Uterus (tissue), 4 donors: ENCODE data around the gene LPCAT1. TPM values are rescaled to one million over a fixed set of nuclear protein-coding genes. Genes with fewer than 3 reads are reported as not detected.

Experiments used
- DNase-seq, 2 donors: peaks; one replicate each; pipeline ENCODE4 v3.0.0-alpha.2; 2019 to 2020
- H3K27ac ChIP-seq, 2 donors: fragments of 200-600 bp; sonication (generic); 1 replicate in 1 of 2; 2 replicates in 1 of 2; pipeline ENCODE4 v1.5.1; 2016 to 2018
- H3K27me3 ChIP-seq, 2 donors: fragments of 200-600 bp; sonication (generic); one replicate each; pipeline ENCODE4 v1.5.1; 2018 to 2019; ENCODE audit warnings: control low read depth in 1 of 2
- H3K36me3 ChIP-seq, 2 donors: fragments of 200-600 bp; sonication (generic); one replicate each; pipeline ENCODE4 v1.5.1; 2019; ENCODE audit warnings: control low read depth in 1 of 2
- H3K4me1 ChIP-seq, 2 donors: fragments of 200-600 bp; sonication (generic); one replicate each; pipeline ENCODE4 v1.5.1; 2018 to 2019; ENCODE audit warnings: control low read depth in 1 of 2
- H3K4me3 ChIP-seq, 2 donors: fragments of 200-600 bp; sonication (generic); 1 replicate in 1 of 2; 2 replicates in 1 of 2; pipeline ENCODE4 v1.5.1; 2018 to 2019; ENCODE audit warnings: mild to moderate bottlenecking in 1 of 2
- H3K9me3 ChIP-seq, 2 donors: fragments of 200-600 bp; sonication (generic); one replicate each; pipeline ENCODE4 v1.5.1; 2019; ENCODE audit warnings: control low read depth in 1 of 2
- CTCF ChIP-seq, 4 experiments: fragments of 200-600 bp in 2 of 4; fragments of 450-650 bp in 2 of 4; sonication (generic) in 2 of 4; IDR thresholded peaks; one replicate each; pipeline ENCODE4 v1.5.1; 2016 to 2019; ENCODE audit warnings: antibody characterized with exemption in 4 of 4, mild to moderate bottlenecking in 2 of 4, moderate library complexity in 1 of 4
- POLR2A ChIP-seq, 2 donors: fragments of 450-650 bp; IDR thresholded peaks; one replicate each; pipeline ENCODE4 v1.6.1; 2016; ENCODE audit warnings: antibody characterized with exemption in 2 of 2, mild to moderate bottlenecking in 1 of 2, moderate library complexity in 1 of 2
- intact Hi-C: fragments of 100-400 bp; cut with DNase I; formaldehyde crosslinking; loops from one replicate; pipeline ENCODE4 v1.15.1; 2023; ENCODE audit warnings: low total_unique reads
- total RNA-seq, 4 donors: library from RNA; depleted of rRNA in 3 of 4; stranded (reverse); fragments of >200 nt in 3 of 4; gene quantifications; one replicate each; pipeline versions ENCODE4 v1.1.0 to v1.2.4, GENCODE V29; 2014 to 2023
- donor health status: DM: yes; HTN: yes; CAD: no.

Gene LPCAT1
- total RNA-seq, 4 donors from 2014 or later: 21.5 to 51.0 (median 40.0) TPM

GRCh38 chr5:1565737-1566734, 42.3 kb upstream of the LPCAT1 start:
- intact Hi-C loops: no loop called here
- Histone ChIP-seq H3K27ac (no peak overlapping the region), H3K9me3 (no peaks in the 10 kb centered on the region), H3K36me3 (no peaks in the 10 kb centered on the region), H3K4me3 (no peak overlapping the region), H3K4me1 (no peaks in the 10 kb centered on the region), H3K27me3 (no peaks in the 10 kb centered on the region)
- no peak for DNase-seq
- TF ChIP-seq CTCF (IDR thresholded peaks at IDR 0.05) (no peak), POLR2A (IDR thresholded peaks at IDR 0.05) (no peak)

- Histone ChIP-seq H3K27ac (no peak overlapping the region), H3K4me1 (no peaks in the 10 kb centered on the region)
- intact Hi-C loops: no loop called here
These were observed 41.3 kb upstream of the LPCAT1 start for GRCh38 chr5:1564824-1565736.

GRCh38 chr5:1564182-1564748, 40.5 kb upstream of the LPCAT1 start:
- Histone ChIP-seq H3K36me3 (no peaks in the 10 kb centered on the region), H3K27ac (no peak overlapping the region), H3K4me1 (no peaks in the 10 kb centered on the region), H3K27me3 (no peaks in the 10 kb centered on the region), H3K9me3 (no peaks in the 10 kb centered on the region), H3K4me3 (no peak overlapping the region)
- intact Hi-C loops: no loop called here
- TF ChIP-seq CTCF (IDR thresholded peaks at IDR 0.05) (no peak), POLR2A (IDR thresholded peaks at IDR 0.05) (no peak)
- no peak for DNase-seq

More at GRCh38 chr5:1564824-1565736, 41.3 kb upstream of the LPCAT1 start:
- no peak for DNase-seq
- Histone ChIP-seq H3K36me3 (no peaks in the 10 kb centered on the region), H3K9me3 (no peaks in the 10 kb centered on the region), H3K27me3 (no peaks in the 10 kb centered on the region), H3K4me3 (no peak overlapping the region)
- no peak for TF ChIP-seq POLR2A (IDR thresholded peaks at IDR 0.05)
- TF ChIP-seq CTCF (IDR thresholded peaks at IDR 0.05): no peak

GRCh38 chr5:1563617-1564181, 39.9 kb upstream of the LPCAT1 start:
- Histone ChIP-seq H3K27me3 (no peaks in the 10 kb centered on the region), H3K4me1 (no peaks in the 10 kb centered on the region), H3K27ac (no peak overlapping the region), H3K36me3 (no peaks in the 10 kb centered on the region), H3K9me3 (no peaks in the 10 kb centered on the region), H3K4me3 (no peak overlapping the region)
- intact Hi-C loops: no loop called here
- no peak for DNase-seq
- TF ChIP-seq POLR2A (IDR thresholded peaks at IDR 0.05) (no peak), CTCF (IDR thresholded peaks at IDR 0.05) (no peak)
